Stimulated activated CD8-positive, alpha-beta memory T cell treated with anti-CD3 and anti-CD28 coated beads, Interleukin-4, amount 100 ng/mL, for 4 hours (primary cell): Measurements from ENCODE around the gene TRMT2B.
A peak's percentile ranks its signal among the peaks of the same experiment; 100 is the strongest.
"Not testable (repeated sequence)": the region's sequence is repeated elsewhere in the genome, so short reads cannot be mapped to it uniquely, and the experiment has no call there.

Source experiments
- DNase-seq, 2 donors: peaks; one replicate each; pipeline ENCODE4 v3.0.0-alpha.2; 2020; ENCODE audit warnings: low read depth in 2 of 2, low spot score in 1 of 2

TRMT2B gene, protein sequence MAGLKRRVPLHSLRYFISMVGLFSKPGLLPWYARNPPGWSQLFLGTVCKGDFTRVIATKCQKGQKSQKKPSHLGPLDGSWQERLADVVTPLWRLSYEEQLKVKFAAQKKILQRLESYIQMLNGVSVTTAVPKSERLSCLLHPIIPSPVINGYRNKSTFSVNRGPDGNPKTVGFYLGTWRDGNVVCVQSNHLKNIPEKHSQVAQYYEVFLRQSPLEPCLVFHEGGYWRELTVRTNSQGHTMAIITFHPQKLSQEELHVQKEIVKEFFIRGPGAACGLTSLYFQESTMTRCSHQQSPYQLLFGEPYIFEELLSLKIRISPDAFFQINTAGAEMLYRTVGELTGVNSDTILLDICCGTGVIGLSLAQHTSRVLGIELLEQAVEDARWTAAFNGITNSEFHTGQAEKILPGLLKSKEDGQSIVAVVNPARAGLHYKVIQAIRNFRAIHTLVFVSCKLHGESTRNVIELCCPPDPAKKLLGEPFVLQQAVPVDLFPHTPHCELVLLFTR

DNA sequence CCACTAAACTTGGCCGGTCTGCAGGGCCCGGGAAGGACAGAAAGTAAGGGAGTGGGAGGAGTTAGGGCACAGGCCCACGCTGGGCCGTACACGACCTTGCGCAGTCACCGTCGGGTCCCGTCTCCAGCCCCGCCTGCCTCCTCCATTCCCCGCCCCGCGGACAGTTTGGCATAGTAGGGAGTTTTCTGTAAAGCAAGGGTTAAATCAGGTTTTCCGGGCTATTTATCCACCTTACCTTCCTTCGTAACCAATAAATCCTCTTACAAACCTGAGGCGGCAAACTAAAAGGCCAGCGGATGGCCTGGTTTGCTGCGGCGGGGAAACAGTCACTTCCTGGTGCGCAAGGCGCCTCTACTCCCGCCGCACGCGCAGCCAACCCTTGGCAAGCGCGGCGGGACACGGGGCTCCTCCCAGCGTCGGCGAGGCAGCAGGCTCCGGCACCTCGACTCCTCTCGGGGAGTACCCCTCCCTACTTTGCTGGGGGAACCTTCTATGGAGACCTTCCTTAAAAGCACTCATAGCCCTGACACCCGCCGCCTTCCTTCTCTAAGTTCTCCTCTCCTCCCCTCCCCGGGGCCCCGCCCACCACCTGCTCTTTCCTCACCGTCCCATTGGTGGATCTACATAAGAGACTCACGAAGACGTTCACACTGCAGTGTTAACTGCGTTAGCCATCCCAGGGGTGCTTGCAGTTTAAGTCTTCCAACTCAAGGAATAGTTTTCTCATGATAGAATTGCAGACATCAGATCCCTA, at the start of gene TRMT2B:
TRMT2B (minus strand) TSS at position 563 of the 754 bp plus-strand sequence. CDS start 9,822 bp downstream, outside the sequence.
- peak; percentile 49 to 58 for DNase-seq

DNA sequence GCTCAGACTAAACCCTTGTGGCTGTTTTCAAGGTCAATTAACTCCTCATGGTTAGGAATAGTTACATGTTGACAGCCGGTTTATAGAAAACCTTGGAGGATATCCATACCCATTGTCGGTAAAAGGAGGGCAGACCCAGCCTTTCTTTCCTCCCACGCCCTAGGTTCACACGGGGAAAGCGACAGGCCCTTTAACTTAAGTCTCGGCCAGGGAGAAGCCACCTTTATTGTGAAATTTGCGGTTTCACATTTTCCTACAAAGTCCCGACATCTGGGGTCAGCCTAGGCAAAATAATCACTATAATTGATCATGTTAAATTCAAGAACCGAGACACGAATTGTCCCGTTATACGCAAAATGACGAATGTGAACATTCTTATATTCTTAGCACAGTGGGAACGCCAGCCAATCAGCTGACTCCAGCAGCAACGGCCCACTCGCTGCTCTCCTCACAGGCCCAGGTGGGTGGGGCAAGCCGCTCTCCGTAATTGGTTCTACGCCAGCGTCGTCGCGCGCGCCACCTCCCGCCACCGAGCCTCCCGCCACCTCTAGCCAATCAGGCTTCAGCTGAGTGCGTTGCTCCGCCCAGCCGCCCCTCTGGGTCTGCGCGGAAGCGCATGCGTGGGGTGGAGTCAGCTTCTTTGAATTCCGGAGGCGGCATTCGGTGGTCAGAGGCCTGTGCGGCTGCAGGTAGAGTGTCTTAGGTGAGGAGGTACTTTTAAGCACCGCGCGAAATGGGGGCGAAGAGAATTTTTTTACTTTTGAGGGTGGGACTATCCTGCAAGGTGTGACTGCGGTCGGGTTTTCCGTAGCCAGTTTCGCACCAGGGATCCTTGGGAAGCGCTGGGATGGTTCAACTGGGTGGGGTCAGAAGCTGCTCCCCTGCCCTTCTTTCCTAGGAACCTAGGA, 45.9 kb upstream of the TRMT2B start, which contains the start of gene CENPI:
CENPI (plus strand) TSS at position 659 of the 908 bp plus-strand sequence. CDS start 2,867 bp downstream, outside the sequence.
- peak; percentile 69 to 84 for DNase-seq

DNA sequence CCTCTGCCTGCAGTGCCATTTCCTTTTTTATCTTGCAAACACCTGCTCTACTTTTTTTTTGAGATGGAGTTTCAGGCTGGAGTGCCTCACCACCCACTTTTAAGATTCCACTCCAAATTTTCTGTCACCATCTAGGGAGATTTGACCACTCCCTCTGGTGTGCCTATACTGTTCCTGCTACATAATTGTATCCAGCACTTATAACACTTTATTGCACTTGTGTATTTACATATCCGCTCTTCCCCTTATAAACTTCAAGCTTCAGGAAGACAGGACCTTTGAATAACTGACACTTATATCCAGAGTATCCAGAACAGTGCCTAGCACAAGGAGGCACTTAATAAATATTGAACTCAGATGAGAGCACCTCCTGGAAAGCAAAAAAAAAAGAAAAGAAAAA, 39.9 kb upstream of the TRMT2B start:
- DNase-seq: no peak

DNA sequence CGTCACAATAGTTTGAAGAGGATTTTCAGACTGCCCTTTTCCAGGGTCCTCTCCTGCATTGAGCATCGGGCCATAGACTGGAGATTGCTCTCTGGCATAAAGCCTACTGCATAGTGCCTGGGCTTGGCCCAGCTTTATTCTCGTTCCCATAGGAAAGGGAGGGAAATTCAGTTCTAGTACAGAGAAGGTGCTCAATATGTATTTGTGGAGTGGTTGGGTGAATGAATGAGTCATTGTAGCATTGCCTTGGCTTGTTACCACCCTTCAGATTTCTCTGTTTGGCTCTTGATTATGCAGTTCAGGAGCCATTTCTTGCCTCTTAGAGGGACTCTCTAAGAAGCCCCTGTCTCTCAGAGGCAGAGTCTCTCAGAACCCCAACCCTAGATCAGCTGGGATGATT, 29.3 kb upstream of the TRMT2B start:
- no peak for DNase-seq

DNA sequence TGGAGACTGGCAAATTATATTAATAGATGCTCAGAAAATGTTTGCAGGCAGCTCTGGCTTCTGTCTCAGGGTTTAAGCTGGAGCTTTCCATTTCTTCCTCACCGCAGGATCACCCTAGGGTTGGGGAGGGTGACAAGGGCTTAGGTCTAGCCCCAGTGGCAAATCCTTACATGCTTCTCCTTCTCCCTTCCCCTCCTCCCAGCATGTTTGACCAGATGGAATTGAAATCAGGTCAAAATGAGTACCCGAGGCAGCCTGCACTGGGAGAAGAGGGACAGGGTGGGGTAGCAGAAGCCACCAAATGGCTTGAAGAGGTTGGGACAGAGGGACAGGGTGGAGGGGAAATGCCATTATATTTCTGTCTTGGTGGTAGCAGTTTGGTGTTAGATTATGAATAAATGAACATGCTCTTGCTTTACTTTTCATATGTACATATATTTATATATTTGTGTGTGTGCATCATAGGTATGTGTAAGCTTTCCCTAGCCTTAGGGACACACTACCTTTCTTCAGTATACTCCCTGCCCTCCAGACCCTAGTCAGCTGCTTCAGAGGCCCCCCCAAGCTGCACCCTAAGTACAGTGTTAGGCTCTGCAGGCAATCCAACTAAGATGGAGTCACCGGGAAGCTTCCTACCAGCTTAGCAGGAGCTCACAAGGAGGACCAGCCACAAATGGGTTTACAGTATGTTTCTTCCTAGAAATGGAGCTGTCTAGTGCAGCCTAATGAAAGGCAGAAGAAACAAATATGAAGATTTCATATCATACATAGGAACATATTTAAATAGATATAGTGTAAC, 28.6 kb upstream of the TRMT2B start:
- no peak for DNase-seq

DNA sequence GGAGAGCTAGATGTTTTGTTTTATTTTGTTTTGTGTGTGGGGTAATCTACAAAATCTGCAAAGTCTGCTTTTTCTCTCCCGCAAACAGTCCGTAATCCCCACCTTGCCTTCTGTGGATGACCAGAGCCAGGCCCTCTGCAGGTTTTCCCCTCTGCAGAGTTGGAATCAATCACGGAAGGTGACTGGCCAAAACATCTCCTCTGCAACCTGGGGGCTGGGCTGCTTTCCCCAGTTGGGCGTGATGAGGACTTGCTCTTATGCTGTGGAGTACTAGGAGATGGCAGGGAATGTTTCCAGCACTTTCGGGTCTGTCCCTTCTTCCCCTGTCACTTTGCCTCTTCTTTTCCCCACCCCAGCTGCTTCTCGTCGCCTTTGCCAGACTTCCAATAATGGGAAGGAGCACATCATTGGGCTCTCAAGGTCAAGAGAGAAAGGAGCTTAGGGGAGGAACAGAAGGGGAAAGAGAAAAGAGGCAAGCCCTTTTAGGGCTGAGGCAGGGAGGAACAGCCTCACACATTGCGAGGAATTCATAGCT, 27.9 kb upstream of the TRMT2B start:
- no peak for DNase-seq

DNA sequence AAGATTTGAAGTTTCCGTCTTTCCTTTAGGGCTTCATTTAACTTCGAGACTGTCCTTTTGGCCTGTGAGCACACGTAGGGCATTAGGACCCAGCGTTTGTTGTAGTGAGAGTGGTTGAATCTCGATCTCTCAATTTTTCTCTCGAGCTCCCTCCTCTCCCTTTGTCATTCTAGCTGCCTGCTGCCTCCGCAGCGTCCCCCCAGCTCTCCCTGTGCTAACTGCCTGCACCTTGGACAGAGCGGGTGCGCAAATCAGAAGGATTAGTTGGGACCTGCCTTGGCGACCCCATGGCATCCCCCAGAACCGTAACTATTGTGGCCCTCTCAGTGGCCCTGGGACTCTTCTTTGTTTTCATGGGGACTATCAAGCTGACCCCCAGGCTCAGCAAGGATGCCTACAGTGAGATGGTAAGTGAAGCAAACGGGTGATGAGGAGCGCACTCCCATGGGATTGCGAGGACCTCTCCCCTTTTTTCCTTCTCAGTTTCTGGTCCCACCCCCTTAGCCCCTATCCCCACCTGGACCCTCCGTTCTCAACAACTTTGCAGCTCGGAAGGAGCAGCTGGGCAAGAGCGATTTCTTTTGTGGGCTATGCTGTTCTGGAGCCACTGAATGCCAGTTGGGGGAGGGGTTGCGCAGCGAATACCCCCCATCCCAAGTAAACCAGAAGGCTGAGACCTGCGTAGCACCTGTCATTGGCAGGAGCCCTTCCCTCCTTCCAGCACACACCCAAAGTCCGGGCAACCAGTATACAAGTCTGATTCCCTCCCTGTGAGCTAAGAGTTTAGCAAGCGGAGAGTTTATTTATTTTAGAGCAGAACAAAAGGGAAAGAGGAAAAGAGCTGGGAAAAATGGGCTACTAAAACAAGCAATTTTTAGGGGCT, 27.0 kb upstream of the TRMT2B start, which contains the start of gene TMEM35A:
TMEM35A (plus strand) TSS at position 164 of the 883 bp plus-strand sequence; CDS start at position 288, 124 bp downstream.
- DNase-seq: no peak

DNA sequence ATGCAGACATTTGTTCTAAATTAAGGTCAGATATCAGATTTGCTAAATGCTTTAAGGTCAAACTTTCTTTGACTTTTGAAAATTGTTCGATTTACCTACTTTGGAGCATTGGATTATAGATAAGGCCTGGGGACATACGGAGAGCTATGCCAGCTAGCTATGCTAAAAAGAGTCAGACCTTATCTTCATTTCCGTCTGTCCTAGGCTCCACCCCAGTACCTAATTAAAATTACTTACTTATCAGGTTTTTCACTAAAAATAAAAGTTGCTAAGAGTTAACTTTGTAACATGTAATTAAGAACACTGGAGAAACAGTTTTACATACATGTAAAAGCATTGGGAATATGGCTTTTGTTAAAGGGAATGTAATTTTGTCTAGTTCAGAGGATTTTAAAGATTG, 19.7 kb upstream of the TRMT2B start:
- DNase-seq: no peak

DNA sequence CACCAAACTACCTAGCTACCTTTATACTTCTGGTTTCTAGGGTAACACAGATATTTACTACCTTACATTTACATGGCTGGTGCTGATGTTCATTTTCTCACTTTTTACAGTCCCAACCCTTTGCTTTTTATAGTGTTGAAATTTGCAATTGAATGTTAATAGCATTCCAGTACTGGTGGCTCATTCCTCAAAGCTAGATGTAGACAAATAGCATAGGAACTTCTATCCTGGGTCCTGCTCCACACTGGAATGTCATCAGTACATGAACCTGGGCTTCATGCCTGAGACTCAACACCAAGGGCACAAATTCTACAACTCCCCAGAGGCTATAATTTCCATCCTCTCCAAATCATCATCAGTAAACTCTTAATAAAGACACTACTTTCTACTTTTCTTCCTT, 10.3 kb upstream of the TRMT2B start:
- no peak for DNase-seq

DNA sequence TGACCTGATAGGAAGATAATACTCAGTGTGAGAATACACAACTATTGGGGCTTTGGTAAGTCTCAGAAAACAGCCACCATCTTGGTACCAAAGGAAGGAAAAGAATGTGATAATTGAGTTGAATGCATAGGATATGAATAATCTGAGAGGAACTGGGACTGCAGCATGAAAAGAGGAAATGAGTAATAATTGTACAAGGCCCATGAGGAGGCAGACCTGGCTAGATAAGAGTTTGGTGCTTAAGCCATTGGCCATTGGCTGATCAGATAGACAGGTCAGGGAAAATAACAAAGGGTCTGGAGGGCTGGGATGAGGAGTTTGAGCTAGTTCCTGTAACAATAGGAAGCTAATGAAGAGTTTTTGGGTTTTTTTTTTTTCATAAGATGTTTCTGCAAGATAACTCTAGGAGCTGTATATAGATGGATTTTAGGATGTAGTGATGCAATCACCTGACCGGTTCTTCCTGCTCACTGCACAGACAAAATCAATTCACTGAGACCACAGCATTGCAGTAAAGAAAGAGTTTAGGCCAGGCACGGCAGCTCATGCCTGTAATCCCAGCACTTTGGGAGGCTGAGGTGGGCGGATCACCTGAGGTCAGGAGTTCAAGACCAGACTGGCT, 5.3 kb upstream of the TRMT2B start:
- no peak for DNase-seq

DNA sequence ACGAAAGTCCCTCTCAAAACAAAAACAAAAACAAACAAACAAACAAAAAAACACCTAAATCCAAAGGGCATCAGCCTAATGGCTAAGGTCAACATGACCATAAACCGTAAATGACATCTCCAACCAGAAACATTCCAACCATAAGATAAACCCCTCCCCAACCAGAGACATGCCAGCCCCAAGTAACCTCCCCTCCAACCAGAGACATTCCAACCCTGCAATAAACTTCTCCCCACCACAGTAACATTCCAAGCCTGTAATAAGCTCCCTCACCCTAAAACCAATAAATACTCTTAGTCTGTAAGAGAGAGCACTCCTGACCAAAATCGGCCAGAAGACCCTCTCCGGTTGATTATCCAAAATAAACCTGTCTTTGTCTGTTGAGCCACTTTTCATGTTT, 4.6 kb upstream of the TRMT2B start:
- not testable (repeated sequence) for DNase-seq

DNA sequence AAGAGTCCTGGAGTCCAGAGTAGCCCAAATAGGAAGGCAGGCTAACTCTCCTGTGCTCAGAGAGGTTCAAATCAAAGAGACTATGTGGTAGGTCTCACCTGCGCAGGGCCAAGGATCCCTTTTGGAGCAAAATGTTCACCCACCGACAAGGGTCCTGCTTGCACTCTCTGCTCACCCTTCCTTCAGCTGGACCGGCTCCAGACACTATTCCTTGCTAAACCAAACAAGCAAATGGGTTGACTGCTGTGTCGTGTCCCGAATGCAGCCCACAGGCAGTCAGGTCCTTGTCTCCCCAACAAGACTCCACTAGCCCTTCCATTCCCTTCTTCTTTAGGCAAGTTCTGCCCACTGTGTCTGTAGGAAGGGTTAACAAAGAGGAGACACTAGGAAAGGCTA, 760 bp downstream of the TRMT2B start:
- DNase-seq: no peak

DNA sequence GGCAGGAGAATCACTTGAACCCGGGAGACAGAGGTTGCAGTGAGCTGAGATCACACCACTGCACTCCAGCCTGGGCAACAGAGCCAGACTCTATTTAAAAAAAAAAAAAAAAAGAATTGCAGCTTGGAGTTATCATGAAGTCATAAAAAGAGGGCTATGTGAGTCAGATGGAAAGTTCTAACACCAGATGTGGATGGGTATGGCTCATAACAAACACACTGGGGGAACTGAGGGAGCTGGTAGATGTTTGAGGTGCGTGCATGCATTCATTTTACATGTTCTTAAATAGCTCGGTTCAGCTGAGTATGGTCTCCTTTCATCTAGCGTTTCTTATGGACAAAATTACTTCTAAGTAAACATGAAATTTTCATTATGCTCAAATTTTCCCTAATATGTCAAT, 11.7 kb downstream of the TRMT2B start:
- DNase-seq: no peak

DNA sequence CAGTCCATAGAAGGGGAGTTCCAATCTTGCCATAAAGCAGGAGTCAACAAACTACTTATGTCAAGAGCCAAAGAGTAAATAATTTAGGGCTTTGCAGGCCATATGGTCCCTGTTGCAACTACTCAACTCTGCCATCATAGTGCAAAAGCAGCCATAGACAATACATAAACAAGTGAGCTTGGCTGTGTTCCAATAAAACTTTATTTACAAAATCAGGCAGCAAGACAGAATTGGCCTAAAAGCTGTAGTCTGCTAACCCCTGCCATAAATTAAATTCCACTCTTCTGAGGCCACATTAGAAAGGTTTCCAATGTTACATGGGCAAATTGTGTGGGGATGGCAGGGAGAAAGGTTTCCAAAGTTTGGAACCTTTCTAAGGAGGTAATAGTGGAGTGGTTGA, 14.7 kb downstream of the TRMT2B start:
- no peak for DNase-seq

DNA sequence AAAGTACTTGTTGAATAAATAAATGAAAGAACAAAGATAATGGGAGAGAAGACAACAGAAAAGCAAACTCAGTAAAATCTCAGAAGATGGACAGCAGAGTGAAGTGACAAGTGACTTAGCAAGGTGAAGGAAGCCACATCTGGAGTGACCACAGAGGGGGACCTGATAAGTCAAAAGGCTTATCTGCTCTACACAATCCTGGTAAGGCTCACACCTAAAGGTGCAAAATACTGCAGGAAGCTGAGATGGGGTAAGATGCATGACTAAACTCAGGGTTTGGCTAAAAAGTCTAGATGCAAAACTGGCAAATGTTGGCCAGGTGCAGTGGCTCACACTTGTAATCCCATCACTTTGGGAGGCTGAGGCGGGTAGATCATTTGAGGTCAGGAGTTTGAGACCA, 22.2 kb downstream of the TRMT2B start:
- DNase-seq: no peak

DNA sequence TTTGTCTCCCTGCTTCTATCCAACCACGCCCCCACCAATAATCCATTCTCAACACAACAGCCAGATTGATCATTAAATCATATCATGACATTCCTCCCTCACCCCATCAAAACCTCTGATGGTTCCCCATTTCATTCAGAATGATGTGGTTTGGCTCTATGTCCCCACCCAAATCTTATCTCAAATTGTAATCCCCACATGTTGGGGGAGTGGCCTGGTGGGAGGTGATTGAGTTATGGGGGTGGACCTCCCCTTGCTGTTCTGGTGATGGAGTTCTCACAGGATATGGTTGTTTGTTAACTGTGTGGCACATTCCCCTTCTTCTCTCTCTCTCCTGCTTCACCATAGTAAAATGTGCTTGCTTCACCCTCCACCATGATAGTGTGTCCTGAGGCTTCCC, 23.3 kb downstream of the TRMT2B start:
- no peak for DNase-seq

DNA sequence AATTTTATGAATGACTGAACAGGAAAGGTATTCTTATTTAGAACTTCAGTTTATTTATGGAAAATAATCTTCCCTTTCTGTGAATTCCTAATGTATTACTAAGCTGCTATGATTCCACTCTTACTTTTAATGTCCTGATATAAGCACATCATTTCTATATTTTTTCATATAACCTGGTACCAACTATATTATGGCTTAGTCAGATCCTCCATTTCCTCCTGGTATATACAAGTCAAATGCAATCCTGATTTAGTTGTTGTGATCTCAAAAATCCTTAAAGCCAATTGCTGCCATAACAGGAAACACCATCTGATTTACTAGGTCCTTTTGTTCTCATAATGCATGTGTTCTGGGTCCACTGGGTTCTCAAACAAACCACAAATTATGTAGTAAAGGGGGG, 26.8 kb downstream of the TRMT2B start:
- DNase-seq: no peak

DNA sequence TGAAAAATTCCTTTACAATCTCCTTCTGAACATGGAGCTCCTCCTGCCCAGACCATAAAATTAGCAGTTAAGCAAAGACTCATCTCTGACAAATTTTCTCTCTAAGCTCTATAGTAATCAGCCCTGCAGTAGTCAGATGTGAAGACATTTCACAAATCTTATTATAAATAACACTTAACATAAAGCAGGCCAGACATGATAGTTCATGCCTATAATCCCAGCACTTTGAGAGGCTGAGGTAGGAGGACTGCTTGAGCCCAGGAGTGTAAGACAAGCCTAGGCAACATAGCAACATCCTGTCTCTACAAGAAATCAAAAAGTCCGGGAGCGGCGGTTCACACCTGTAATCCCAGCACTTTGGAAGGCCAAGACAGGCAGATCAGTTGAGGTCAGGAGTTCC, 29.9 kb downstream of the TRMT2B start:
- DNase-seq: no peak
